ENCODE measurements around the gene INAFM2. TPM values are rescaled to one million over a fixed set of nuclear protein-coding genes. Genes with fewer than 3 reads are reported as not detected.

Gene INAFM2
- total and polyA plus RNA-seq, 9 of the 15 experiments (the other 6 are each of a cell fraction or from before 2014, with no cell fraction given) = 11.8 to 43.1 (median 27.2) TPM

- TF ChIP-seq, protein P1, sequence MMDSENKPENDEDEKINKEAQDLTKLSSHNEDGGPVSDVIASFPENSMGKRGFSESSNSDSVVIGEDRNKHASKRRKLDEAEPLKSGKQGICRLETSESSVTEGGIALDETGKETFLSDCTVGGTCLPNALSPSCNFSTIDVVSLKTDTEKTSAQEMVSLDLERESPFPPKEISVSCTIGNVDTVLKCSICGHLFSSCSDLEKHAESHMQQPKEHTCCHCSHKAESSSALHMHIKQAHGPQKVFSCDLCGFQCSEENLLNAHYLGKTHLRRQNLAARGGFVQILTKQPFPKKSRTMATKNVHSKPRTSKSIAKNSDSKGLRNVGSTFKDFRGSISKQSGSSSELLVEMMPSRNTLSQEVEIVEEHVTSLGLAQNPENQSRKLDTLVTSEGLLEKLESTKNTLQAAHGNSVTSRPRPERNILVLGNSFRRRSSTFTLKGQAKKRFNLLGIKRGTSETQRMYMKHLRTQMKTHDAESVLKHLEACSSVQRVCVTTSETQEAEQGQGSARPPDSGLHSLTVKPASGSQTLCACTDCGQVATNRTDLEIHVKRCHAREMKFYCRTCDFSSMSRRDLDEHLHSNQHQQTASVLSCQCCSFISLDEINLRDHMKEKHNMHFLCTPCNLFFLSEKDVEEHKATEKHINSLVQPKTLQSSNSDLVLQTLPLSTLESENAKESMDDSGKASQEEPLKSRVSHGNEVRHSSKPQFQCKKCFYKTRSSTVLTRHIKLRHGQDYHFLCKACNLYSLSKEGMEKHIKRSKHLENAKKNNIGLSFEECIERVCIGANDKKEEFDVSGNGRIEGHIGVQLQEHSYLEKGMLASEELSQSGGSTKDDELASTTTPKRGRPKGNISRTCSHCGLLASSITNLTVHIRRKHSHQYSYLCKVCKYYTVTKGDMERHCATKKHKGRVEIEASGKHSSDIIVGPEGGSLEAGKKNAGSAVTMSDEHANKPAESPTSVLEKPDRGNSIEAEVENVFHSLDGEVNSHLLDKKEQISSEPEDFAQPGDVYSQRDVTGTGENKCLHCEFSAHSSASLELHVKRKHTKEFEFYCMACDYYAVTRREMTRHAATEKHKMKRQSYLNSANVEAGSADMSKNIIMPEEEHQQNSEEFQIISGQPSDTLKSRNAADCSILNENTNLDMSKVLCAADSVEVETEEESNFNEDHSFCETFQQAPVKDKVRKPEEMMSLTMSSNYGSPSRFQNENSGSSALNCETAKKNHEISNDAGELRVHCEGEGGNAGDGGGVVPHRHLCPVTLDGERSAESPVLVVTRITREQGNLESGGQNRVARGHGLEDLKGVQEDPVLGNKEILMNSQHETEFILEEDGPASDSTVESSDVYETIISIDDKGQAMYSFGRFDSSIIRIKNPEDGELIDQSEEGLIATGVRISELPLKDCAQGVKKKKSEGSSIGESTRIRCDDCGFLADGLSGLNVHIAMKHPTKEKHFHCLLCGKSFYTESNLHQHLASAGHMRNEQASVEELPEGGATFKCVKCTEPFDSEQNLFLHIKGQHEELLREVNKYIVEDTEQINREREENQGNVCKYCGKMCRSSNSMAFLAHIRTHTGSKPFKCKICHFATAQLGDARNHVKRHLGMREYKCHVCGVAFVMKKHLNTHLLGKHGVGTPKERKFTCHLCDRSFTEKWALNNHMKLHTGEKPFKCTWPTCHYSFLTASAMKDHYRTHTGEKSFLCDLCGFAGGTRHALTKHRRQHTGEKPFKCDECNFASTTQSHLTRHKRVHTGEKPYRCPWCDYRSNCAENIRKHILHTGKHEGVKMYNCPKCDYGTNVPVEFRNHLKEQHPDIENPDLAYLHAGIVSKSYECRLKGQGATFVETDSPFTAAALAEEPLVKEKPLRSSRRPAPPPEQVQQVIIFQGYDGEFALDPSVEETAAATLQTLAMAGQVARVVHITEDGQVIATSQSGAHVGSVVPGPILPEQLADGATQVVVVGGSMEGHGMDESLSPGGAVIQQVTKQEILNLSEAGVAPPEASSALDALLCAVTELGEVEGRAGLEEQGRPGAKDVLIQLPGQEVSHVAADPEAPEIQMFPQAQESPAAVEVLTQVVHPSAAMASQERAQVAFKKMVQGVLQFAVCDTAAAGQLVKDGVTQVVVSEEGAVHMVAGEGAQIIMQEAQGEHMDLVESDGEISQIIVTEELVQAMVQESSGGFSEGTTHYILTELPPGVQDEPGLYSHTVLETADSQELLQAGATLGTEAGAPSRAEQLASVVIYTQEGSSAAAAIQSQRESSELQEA (IDR thresholded peaks at IDR 0.05; ENCODE audit: low read depth) = no peak
- TF ChIP-seq ZNF253 (CRISPR knock-in tag; conservative IDR thresholded peaks at IDR 0.05) = no peak
- no peak for TF ChIP-seq RFX5 (IDR thresholded peaks at IDR 0.05; ENCODE audit: low read depth, low read length)
- TF ChIP-seq HLTF (IDR thresholded peaks at IDR 0.05) = no peak
- TF ChIP-seq, protein P2, sequence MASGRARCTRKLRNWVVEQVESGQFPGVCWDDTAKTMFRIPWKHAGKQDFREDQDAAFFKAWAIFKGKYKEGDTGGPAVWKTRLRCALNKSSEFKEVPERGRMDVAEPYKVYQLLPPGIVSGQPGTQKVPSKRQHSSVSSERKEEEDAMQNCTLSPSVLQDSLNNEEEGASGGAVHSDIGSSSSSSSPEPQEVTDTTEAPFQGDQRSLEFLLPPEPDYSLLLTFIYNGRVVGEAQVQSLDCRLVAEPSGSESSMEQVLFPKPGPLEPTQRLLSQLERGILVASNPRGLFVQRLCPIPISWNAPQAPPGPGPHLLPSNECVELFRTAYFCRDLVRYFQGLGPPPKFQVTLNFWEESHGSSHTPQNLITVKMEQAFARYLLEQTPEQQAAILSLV (tag; IDR thresholded peaks at IDR 0.05) = no peak
- TF ChIP-seq, protein P3, sequence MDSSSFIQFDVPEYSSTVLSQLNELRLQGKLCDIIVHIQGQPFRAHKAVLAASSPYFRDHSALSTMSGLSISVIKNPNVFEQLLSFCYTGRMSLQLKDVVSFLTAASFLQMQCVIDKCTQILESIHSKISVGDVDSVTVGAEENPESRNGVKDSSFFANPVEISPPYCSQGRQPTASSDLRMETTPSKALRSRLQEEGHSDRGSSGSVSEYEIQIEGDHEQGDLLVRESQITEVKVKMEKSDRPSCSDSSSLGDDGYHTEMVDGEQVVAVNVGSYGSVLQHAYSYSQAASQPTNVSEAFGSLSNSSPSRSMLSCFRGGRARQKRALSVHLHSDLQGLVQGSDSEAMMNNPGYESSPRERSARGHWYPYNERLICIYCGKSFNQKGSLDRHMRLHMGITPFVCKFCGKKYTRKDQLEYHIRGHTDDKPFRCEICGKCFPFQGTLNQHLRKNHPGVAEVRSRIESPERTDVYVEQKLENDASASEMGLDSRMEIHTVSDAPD (CRISPR knock-in tag; IDR thresholded peaks at IDR 0.05) = no peak
- no peak for TF ChIP-seq SLC30A9 (CRISPR knock-in tag; IDR thresholded peaks at IDR 0.05)
- no peak for TF ChIP-seq ZNF589 (CRISPR knock-in tag; IDR thresholded peaks at IDR 0.05; ENCODE audit: low read depth)
- TF ChIP-seq, protein P4, sequence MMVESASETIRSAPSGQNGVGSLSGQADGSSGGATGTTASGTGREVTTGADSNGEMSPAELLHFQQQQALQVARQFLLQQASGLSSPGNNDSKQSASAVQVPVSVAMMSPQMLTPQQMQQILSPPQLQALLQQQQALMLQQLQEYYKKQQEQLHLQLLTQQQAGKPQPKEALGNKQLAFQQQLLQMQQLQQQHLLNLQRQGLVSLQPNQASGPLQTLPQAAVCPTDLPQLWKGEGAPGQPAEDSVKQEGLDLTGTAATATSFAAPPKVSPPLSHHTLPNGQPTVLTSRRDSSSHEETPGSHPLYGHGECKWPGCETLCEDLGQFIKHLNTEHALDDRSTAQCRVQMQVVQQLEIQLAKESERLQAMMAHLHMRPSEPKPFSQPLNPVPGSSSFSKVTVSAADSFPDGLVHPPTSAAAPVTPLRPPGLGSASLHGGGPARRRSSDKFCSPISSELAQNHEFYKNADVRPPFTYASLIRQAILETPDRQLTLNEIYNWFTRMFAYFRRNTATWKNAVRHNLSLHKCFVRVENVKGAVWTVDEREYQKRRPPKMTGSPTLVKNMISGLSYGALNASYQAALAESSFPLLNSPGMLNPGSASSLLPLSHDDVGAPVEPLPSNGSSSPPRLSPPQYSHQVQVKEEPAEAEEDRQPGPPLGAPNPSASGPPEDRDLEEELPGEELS (CRISPR knock-in tag; IDR thresholded peaks at IDR 0.05; ENCODE audit: borderline replicate concordance) = no peak
- TF ChIP-seq DPF2 (IDR thresholded peaks at IDR 0.05) = 0 out of 2 replicates have a peak, but pooled peaks have one; percentile 16
- peak; percentile 53 for TF ChIP-seq CTCFL (IDR thresholded peaks at IDR 0.05; ENCODE audit: borderline replicate concordance, insufficient read depth, low read depth, low read length, poor library complexity, severe bottlenecking)
- TF ChIP-seq RB1 (IDR thresholded peaks at IDR 0.05; ENCODE audit: low read depth) = 0 out of 2 replicates have a peak, but pooled peaks have one; percentile 28
Observed at GRCh38 chr15:40354408-40355171, 31.1 kb downstream of the INAFM2 start (continued).

All from K562 (cell line).